Measurements from ENCODE around the gene USP24. TPM values are rescaled to one million over a fixed set of nuclear protein-coding genes. Genes with fewer than 3 reads are reported as not detected.

USP24 gene
- total RNA-seq, 1 experiment from 2014 or later, result 40.9 TPM

DNA sequence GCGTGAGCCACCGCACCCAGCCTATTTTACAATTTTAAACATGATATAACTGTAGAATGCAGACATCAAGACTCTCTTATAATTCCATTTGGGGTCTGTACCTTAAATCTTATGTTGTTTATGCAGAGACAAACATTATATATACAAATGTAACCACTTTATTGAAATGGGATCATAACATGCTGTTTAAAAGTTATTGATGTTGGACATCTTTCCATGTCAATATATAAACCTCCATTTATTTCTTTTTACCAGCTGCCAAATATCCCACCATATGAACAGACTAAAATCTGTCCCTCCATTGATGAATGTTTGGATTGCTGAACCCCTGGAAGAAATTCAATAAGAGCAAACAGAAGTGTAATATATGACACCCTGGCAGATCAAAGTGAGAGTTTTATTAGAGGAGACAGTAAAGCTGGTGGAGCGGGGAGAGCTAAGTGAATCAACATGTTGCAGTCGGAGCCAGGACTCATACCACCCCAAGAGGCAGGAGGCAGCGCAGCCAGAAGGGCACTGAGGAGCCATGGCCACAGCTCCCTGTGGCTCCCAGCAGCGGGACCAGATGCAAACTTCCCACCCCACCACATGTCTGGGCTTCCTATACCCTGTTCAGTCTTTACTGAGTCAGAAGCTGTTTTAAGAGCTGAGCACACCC lies 180.6 kb downstream of the USP24 start:
- Mint-ChIP-seq H3K4me1 (peaks cover 27% of the 10 kb centered on the region), H3K27me3 (ENCODE audit: low read depth) (peaks cover 40% of the 10 kb centered on the region), H3K27ac (no peak overlapping the region), H3K36me3 (peaks cover 9% of the 10 kb centered on the region), H3K9me3 (peaks cover 13% of the 10 kb centered on the region), H3K4me3 (no peak overlapping the region)
- no peak for DNase-seq (ENCODE audit: low spot score)
- ChIA-PET POLR2A (no interaction called here), CTCF (interaction anchor here (0.6 to 5.7 kb wide), 6 partner anchors 12 to 97 kb away, joined by 3 to 56 read pairs (median 4); no protein-coding TSS in a partner anchor)
- ATAC-seq, result no peak
- TF ChIP-seq NR2C2 (CRISPR knock-in tag; IDR thresholded peaks at IDR 0.05), result no peak
- no peak for TF ChIP-seq ZNF281 (CRISPR knock-in tag; IDR thresholded peaks at IDR 0.05)
- TF ChIP-seq, protein P1, sequence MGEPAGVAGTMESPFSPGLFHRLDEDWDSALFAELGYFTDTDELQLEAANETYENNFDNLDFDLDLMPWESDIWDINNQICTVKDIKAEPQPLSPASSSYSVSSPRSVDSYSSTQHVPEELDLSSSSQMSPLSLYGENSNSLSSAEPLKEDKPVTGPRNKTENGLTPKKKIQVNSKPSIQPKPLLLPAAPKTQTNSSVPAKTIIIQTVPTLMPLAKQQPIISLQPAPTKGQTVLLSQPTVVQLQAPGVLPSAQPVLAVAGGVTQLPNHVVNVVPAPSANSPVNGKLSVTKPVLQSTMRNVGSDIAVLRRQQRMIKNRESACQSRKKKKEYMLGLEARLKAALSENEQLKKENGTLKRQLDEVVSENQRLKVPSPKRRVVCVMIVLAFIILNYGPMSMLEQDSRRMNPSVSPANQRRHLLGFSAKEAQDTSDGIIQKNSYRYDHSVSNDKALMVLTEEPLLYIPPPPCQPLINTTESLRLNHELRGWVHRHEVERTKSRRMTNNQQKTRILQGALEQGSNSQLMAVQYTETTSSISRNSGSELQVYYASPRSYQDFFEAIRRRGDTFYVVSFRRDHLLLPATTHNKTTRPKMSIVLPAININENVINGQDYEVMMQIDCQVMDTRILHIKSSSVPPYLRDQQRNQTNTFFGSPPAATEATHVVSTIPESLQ (CRISPR knock-in tag; IDR thresholded peaks at IDR 0.05), result no peak
- TF ChIP-seq IRF1 (CRISPR knock-in tag; IDR thresholded peaks at IDR 0.05), result no peak
- TF ChIP-seq MYBL2 (CRISPR knock-in tag; IDR thresholded peaks at IDR 0.05), result no peak
- TF ChIP-seq CREM (CRISPR knock-in tag; IDR thresholded peaks at IDR 0.05), result no peak
- TF ChIP-seq ATF2 (CRISPR knock-in tag; IDR thresholded peaks at IDR 0.05; ENCODE audit: borderline replicate concordance, low read depth), result no peak
- no peak for TF ChIP-seq KAT7 (CRISPR knock-in tag; IDR thresholded peaks at IDR 0.05; ENCODE audit: borderline replicate concordance)
- no peak for TF ChIP-seq IRF2 (CRISPR knock-in tag; IDR thresholded peaks at IDR 0.05; ENCODE audit: borderline replicate concordance, low read depth)
- TF ChIP-seq USF2 (CRISPR knock-in tag; IDR thresholded peaks at IDR 0.05), result no peak
- no peak for TF ChIP-seq AFF4 (CRISPR knock-in tag; IDR thresholded peaks at IDR 0.05; ENCODE audit: borderline replicate concordance)
- TF ChIP-seq JUN (CRISPR knock-in tag; IDR thresholded peaks at IDR 0.05), result no peak
- no peak for TF ChIP-seq E2F1 (CRISPR knock-in tag; IDR thresholded peaks at IDR 0.05)
- TF ChIP-seq JAZF1 (CRISPR knock-in tag; IDR thresholded peaks at IDR 0.05), result no peak
- no peak for TF ChIP-seq ZNF121 (CRISPR knock-in tag; IDR thresholded peaks at IDR 0.05)
- no peak for TF ChIP-seq ELF4 (CRISPR knock-in tag; IDR thresholded peaks at IDR 0.05; ENCODE audit: low read depth)
- no peak for TF ChIP-seq ZBTB43 (CRISPR knock-in tag; IDR thresholded peaks at IDR 0.05)
- TF ChIP-seq NR1H2 (CRISPR knock-in tag; IDR thresholded peaks at IDR 0.05), result no peak
- TF ChIP-seq FOXP1 (CRISPR knock-in tag; IDR thresholded peaks at IDR 0.05; ENCODE audit: borderline replicate concordance), result no peak
